ENCODE results near the gene EPS15.
"Not testable (repeated sequence)": the region's sequence is repeated elsewhere in the genome, so short reads cannot be mapped to it uniquely, and the experiment has no call there.

The EPS15 gene

GRCh38 chr1:51519048-51519864 lies at the start of gene EPS15:
TSS of gene EPS15 (minus strand) at chr1:51519266. CDS start at chr1:51519231, 35 bp downstream.
- peak within 1 kb of the TSS; percentile 84 for H3K4me3 ChIP-seq (ENCODE audit: low read depth, low read length)
- no peak for TF ChIP-seq CTCF (IDR thresholded peaks at IDR 0.05; ENCODE audit: low read depth, low read length)

GRCh38 chr1:51568231-51568935 lies 49.3 kb upstream of the EPS15 start:
- TF ChIP-seq CTCF (IDR thresholded peaks at IDR 0.05; ENCODE audit: low read depth, low read length): no peak

GRCh38 chr1:51567653-51568052 lies 48.6 kb upstream of the EPS15 start:
- no peak overlapping the region for H3K4me3 ChIP-seq (ENCODE audit: low read depth, low read length)
- no peak for TF ChIP-seq CTCF (IDR thresholded peaks at IDR 0.05; ENCODE audit: low read depth, low read length)

More at GRCh38 chr1:51568231-51568935, 49.3 kb upstream of the EPS15 start:
- no peak overlapping the region for H3K4me3 ChIP-seq (ENCODE audit: low read depth, low read length)

GRCh38 chr1:51566260-51566659 lies 47.2 kb upstream of the EPS15 start:
- H3K4me3 ChIP-seq (ENCODE audit: low read depth, low read length): no peak overlapping the region

GRCh38 chr1:51565009-51565408 lies 45.9 kb upstream of the EPS15 start:
- TF ChIP-seq CTCF (IDR thresholded peaks at IDR 0.05; ENCODE audit: low read depth, low read length): no peak
- no peak overlapping the region for H3K4me3 ChIP-seq (ENCODE audit: low read depth, low read length)

More at GRCh38 chr1:51566260-51566659, 47.2 kb upstream of the EPS15 start:
- no peak for TF ChIP-seq CTCF (IDR thresholded peaks at IDR 0.05; ENCODE audit: low read depth, low read length)

GRCh38 chr1:51564124-51564523 lies 45.1 kb upstream of the EPS15 start:
- no peak for TF ChIP-seq CTCF (IDR thresholded peaks at IDR 0.05; ENCODE audit: low read depth, low read length)
- H3K4me3 ChIP-seq (ENCODE audit: low read depth, low read length): no peak overlapping the region

GRCh38 chr1:51561702-51562101 lies 42.6 kb upstream of the EPS15 start:
- no peak overlapping the region for H3K4me3 ChIP-seq (ENCODE audit: low read depth, low read length)
- TF ChIP-seq CTCF (IDR thresholded peaks at IDR 0.05; ENCODE audit: low read depth, low read length): no peak

GRCh38 chr1:51560895-51561294 lies 41.8 kb upstream of the EPS15 start:
- H3K4me3 ChIP-seq (ENCODE audit: low read depth, low read length): not testable (repeated sequence)
